UCSD-AML1 (cell line): ENCODE results near the gene RDH12.
"Not testable (repeated sequence)": the region's sequence is repeated elsewhere in the genome, so short reads cannot be mapped to it uniquely, and the experiment has no call there.

ENCODE experiments used
- DNase-seq: peaks from one replicate; lab custom pipeline; 2025; ENCODE audit not compliant: unreplicated experiment; lab: John Stamatoyannopoulos, UW

Gene RDH12

GRCh38 chr14:67704484-67705089 is 2.9 kb downstream of the RDH12 start:
- no peak for DNase-seq

DNA sequence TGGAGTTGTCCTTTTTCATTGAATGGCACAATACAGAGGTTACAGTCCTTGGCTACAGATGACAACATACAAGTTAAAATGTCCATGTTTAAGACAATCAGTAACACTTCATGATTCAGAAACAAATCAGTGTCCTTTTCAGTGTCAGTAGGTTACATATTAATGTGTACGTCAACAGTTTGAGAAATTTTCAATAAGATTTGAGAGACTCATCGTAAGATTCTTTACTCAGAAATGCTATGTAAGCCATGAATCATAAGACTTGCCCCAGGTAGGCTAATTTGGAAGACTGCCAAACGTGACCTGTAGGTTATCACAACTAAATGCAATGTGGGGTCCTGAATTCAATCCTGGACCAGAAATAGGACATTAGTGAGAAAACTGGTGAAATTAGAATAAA is 3.5 kb downstream of the RDH12 start:
- DNase-seq, result no peak

- DNase-seq, result not testable (repeated sequence)
Measured at GRCh38 chr14:67709346-67709745, 7.7 kb downstream of the RDH12 start.

GRCh38 chr14:67709796-67710195 is 8.1 kb downstream of the RDH12 start:
- not testable (repeated sequence) for DNase-seq

DNA sequence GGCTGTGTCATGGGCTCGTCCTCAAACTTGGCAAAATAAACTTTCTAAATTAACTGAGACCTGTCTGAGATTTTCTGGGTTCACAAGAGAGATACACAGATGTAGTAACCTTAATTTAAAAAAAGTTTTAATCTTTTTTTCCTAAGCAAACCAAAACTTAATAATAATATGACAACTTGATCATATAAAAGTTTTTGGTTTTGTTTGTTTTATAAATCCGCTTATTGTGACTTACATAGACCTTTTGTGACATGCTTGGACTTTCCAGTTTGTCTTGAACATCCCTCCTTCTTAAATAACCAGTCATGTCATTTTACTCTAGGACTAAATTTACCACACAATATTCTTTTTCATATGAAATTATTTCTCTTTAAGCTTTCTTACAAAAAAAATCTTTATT is 8.5 kb downstream of the RDH12 start:
- no peak for DNase-seq

DNA sequence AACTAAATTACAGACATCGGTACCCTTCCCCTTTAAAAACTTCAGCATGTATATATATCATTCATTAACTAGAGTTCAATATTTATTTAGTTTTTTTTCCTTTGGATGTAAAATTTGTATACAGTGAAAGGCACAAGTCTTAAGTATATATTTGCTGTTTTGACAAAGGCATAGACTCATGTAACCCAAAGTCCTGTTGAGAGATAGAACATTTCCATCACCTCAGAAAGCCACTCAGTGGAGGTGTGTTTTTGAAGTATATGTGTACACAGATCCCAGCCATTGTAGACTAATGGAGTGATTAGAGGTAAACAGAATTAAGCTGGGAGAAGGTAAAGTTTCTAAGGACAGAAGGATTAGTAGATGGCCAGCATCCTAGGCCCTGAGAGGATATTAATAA is 15.4 kb downstream of the RDH12 start:
- no peak for DNase-seq

DNA sequence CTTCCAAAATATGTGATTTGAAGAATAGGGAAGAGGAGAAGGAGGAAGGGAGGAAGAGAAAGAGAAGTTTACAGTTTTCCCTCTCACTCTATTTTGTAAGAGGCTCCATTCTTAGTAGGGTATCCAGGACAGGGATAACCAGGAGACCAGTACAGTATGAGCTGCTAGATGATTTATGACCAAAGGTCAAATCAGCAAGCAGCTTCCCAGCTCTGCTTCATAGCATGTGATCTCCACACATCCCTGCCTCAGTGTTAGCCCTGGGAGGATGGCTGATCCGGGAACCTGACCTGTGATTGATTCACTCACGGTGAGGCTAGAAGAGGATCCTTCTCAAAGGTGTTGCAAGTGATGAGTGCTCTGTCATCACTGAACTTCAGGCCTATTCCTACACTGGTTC is 16.6 kb downstream of the RDH12 start:
- no peak for DNase-seq

DNA sequence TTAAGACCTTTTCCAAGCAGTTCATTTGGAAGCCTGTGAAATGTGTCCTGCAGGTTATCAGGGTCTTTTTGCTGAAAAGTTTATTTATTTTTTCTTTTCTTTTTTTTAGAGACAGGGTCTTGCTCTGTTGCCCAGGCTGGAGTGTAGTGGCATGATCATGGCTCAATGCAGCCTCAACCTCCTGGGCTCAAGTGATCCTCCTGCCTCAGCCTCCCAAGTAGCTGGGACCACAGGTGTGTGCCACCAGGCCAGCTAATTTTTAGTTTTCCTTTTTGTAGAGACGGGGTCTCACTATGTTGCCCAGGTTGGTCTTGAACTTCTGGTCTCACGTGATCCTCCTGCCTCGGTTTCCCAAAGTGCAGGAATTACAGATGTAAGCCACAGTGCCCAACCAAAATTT is 17.7 kb downstream of the RDH12 start:
- not testable (repeated sequence) for DNase-seq

- DNase-seq, result no peak
Measured at GRCh38 chr14:67719866-67720265, 18.2 kb downstream of the RDH12 start.

- DNase-seq, result no peak
Measured at GRCh38 chr14:67721875-67722274, 20.2 kb downstream of the RDH12 start.

DNA sequence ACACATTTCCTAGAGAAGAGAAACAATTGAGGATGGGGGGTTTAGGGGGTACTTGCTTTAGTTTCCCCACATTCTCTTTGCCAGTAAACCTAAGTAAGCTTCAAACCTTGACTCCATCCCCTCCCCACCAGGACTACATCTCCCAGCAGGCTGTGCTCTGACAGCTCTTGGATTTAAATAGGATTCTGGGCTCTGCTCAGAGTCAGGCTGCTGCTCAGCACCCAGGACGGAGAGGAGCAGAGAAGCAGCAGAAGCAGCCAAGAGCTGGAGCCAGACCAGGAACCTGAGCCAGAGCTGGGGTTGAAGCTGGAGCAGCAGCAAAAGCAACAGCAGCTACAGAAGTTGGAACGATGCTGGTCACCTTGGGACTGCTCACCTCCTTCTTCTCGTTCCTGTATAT is 20.6 kb downstream of the RDH12 start:
- peak; percentile 37 for DNase-seq

- no peak for DNase-seq
Measured at GRCh38 chr14:67725171-67725570, 23.5 kb downstream of the RDH12 start.

DNA sequence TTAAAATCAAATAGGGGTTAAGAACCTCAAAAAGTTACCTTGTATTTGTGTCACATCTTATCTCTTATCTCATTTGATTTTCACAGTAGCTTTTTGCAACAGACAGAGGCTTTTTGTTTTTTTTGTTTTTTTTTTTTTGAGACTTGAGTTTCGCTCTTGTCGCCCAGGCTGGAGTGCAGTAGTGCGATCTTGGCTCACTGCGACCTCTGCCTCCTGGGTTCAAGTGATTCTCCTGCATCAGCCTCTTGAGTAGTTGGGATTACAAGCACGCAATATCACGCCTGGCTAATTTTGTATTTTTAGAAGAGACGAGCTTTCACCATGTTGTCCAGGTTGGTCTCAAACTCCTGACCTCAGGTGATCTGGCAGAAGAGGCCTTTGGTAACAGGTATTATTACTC is 25.7 kb downstream of the RDH12 start:
- DNase-seq, result no peak

DNA sequence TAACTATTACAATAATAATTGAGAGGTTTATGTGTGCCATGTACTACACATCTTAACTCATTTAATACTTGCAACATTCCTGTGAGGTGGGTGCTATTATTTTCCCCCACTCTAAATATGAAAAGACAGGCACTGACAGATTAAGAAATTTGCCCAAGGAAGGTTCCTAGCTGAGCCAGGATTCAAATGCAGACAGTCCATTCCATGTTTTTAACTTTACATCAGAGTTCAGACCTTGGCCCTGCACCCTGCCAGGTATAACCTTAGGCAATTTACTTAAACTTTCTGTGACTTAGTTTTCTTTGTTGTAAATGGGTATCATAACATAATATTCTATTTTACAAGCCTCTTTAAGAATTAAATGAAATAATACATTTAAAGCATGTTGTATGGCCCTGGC is 26.6 kb downstream of the RDH12 start:
- no peak for DNase-seq

DNA sequence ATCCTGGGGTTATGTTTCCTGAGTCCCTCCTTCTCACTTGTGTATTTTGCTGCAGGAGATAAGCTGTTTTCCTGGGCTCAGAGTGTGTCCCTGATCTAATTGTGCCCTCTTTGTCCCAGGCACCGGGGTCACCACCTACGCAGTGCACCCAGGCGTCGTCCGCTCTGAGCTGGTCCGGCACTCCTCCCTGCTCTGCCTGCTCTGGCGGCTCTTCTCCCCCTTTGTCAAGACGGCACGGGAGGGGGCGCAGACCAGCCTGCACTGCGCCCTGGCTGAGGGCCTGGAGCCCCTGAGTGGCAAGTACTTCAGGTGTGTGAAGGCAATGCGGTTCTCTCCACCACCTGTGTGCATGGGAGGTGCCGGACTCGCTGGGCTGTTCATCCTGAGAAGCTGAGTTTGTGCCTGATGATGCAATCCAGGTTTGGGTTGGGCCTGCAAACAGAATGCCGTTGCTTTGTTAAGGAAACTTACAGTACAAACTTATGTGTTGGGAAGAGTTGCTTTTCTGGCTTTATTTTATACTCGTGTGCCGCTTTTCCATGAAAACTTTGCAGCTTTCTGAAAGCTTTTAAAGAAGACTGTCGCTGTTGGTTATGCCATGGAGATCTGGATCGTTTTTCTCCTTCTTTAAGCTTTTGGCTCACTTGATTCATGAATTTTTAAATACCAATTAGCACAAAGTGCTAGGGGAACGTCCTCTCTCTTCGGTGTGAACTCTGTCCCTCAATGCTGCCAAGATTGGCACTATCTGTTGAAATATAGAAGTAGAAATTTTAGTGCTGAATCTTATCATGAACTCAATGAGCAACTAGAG is 27.6 kb downstream of the RDH12 start:
- DNase-seq, result no peak

GRCh38 chr14:67733616-67734015 is 31.9 kb downstream of the RDH12 start:
- no peak for DNase-seq

- no peak for DNase-seq
Measured at GRCh38 chr14:67734675-67735074, 33.0 kb downstream of the RDH12 start.

GRCh38 chr14:67735336-67736147 is 33.9 kb downstream of the RDH12 start:
- no peak for DNase-seq

DNA sequence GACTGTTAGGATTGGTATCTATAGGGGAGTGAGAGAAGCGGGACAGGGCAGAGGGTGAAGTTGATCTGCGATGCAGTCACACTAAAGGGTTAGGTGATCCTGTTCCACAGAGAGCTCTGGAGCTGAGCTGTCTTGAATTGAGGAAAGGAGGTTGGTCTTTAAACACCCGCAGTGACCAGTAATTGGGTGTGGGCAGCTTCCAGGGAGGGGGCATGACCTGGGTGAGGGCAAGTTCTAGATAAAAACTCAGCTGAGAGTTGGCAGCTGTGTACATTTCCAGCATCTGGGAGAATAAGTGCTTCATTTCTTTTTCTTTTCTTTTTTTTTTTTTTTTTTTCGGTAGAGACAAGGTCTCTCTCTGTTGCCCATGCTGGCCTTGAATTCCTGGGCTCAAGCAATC is 35.1 kb downstream of the RDH12 start:
- DNase-seq, result no peak

DNA sequence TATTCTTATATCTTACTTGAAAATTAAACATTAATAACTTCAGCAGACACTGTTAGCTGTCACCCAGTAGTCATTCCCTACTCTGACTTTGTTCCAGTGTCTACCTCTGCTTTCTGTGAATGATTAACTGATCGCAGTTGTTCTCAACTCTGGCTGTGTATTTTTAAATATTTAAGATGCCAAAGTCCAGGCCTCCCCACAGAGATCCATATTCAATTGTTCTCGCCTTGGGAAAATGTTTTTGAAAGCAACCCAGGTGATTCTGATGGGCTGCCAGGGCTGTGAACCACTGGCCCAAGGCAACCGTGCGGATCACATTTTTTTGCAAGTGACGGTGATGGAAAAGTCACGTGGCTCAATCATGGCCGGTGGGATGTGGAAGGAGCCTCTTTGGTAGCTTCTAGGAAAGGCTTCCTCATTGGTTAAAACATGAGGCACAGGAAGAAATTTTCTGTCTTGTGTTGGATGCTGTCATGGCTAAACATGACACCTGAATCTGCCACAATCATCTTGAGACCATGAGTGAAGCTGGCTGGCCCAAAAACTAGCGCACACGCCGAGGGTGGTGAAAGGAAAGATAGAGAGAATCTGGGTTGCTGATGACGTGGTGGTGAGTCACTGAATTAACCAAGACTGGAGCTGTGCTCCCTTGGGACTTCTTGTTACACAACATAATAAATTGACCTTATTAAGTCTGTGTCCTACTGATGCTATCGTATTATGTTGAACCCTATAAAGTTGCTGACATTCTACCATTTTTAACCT is 37.2 kb downstream of the RDH12 start:
- no peak for DNase-seq

DNA sequence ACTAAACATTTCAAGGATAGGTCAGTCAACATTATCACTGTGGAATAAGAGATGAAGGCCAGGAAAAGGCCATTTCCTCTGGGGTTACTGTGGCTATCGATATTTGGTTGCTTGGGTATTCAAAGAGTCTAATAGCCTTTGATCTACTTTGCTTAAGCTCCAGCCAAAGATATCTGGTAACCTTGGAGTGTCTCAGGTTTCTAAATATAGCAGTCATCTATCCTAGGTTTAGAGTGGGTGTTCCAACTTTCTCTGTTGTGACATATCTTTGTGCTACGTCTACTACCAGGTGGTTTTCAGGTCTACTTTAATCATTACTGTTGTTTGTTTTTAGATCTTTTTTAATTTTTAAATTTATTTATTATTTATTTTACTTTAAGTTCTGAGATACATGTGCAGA is 42.4 kb downstream of the RDH12 start:
- no peak for DNase-seq
